PFSK-1 (cell line): ENCODE measurements around the gene HBB.

Experiments
- FOXP2 ChIP-seq: optimal IDR thresholded peaks from 2 replicates; pipeline ENCODE3; 2011; ENCODE audit warnings: borderline replicate concordance, control low read depth, inconsistent platforms; ENCODE audit not compliant: insufficient read depth; ENCODE audit errors: extremely low read length, extremely low read depth
- POLR2AphosphoS5 ChIP-seq: IDR thresholded peaks from 2 replicates; pipeline ENCODE4 v1.6.1; 2012; ENCODE audit warnings: low read depth, mild to moderate bottlenecking, control low read depth, low read length, moderate library complexity
- REST ChIP-seq, 2 experiments: IDR thresholded peaks; 2 replicates each; pipeline versions ENCODE4 v1.6.1 to v1.8.0; 2011 to 2012; ENCODE audit warnings: low read depth in 2 of 2, low read length in 2 of 2, control low read depth in 1 of 2, inconsistent platforms in 1 of 2, mild to moderate bottlenecking in 1 of 2, moderate library complexity in 1 of 2; ENCODE audit not compliant: insufficient read depth in 1 of 2
- SIN3A ChIP-seq: IDR thresholded peaks from 2 replicates; pipeline ENCODE4 v1.6.1; 2012; ENCODE audit warnings: mild to moderate bottlenecking, low read length, moderate library complexity, borderline replicate concordance; ENCODE audit not compliant: insufficient read depth
- TAF1 ChIP-seq: IDR thresholded peaks from 2 replicates; pipeline ENCODE4 v1.6.1; 2012; ENCODE audit warnings: low read length, control low read depth, borderline replicate concordance; ENCODE audit not compliant: insufficient read depth

DNA sequence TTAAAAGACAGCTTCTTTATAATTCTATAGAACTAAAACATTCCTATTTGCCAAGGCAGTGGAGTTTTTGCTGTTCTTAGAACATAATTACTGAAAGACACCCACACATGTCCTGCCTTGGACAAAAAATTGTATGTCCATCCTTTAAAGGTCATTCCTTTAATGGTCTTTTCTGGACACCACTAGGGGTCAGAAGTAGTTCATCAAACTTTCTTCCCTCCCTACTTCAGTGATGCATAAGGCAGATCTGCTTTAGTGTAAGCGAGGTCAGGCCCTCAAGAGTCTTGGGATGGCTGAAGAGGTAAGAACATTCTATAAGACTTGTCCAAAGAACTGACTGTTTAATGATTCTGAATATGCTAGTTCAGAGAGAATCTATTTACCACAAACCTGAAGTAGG is 22.1 kb downstream of the HBB start:
- TF ChIP-seq POLR2AphosphoS5 (no peak), SIN3A (no peak), TAF1 (no peak), REST (IDR thresholded peaks at IDR 0.05; ENCODE audit: insufficient read depth in 1 of 2, low read depth in 2 of 2, low read length in 2 of 2) (no peak), FOXP2 (no peak)
